CD4-positive, alpha-beta T cell treated with Interleukin-6 for 4 hours (primary cell): ENCODE measurements around the gene UNC119B.

ENCODE experiments used
- DNase-seq: peaks from one replicate; pipeline ENCODE4 v3.0.0-alpha.2; 2020; ENCODE audit warnings: mixed read lengths

The UNC119B gene

DNA sequence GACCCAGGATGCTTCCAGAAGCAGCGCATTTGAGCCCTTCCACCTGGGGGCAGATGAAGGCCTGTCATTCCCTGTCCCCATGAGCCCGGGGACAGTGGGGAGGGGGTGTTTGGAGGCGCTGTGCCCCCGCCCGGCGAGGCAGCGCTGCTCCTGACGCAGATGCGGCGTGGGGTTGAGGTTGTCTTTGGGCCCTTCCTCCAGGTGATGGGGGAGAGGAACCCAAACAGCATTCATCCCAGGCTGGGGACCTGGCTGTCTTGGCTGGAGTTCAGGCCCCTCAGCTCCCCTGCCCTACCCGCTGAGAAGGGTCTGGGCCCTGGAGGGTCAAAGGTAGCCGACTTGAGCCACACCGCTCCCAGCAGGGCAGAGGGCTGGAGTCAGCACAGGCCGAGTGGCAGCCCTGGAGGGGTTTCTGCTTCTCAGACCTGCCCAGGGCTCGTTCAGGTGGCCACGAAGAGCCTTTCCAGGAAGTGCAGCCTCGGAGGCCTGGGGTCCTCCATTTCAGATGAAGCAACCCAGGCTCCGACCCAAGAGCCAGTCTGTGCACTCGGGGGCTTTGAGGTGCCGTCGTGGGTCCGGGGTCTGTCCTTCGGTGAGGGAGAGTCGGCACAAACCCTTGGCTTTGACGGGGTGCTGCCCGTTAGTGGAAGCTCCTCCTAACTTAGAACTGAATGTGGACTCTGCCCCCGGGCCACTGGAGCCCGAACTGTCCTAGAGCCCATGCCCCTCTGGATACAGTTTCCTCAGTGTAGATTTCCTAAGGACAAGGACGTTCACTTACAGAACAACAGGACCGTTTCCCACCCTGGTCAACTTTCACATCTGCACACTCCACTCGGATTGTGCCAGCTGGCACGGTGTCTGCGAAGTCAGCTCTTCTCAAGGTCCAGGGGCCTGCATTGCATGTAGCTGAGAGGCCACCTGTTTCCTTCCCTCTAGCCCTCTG, 31.5 kb downstream of the UNC119B start:
- no peak for DNase-seq

DNA sequence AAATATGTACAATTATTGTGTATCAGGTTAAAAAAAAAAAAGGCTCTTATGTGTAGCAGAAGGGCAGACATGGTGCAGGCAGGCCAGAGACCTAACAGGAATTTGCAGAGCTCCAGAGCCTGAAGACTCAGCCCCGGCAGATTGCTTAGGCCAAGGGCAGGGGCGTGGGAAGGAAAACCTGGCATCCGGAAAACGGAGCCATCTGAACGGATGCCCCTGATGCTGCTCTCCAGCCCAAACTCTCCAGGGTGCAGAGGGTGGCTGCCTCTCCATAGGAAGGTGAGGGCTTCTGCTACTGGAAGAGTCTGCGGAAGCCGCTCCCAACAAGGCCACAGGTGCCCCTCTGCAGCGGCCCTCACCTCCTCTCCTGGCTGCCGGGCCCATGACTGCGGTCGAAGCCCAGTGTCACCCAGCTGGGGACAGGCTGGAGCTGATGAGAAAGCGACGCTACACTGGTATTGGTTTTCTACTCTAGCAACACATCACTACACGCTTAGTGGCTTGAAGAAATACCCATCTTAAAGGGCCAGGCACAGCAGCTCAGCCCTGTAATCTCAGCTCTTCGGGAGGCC, 34.8 kb downstream of the UNC119B start:
- DNase-seq = no peak

DNA sequence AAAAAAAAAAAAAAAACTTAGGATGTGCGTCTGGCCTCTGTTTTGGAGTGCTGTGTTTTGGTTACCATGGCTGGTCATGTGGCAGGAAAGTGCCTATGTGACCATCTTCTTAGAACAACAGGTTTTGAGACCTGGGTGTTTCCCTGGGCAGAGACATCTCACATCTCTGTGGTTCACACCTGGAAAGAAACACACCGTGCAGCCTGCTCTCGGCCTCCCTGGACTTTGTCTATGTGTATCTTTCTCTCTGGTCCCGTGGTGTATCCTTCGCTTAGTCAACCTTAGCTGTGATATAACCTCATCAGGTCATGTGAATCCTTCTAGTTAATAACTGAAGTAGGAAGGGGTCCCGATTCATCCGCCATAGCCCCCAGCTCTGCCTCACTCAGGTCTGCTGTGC, 38.0 kb downstream of the UNC119B start:
- DNase-seq = no peak

DNA sequence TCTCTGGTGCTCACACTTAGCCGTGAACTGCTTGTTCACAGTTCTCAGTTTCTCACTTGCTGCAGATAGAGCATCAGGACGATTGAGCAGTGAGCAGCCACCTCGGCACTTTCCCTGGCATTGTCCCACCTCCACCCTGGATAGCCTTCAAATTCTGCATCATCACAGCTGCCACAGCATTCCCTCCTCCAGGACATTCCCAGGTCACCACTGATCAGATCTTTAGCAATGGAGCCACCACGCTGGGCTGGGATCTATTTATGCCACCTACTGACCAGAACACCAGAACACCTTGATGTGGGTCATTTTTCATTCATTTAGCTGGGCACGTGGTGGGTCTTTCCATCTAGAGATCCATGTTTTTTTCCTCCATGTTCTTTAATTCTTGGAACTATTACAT, 39.0 kb downstream of the UNC119B start:
- no peak for DNase-seq

DNA sequence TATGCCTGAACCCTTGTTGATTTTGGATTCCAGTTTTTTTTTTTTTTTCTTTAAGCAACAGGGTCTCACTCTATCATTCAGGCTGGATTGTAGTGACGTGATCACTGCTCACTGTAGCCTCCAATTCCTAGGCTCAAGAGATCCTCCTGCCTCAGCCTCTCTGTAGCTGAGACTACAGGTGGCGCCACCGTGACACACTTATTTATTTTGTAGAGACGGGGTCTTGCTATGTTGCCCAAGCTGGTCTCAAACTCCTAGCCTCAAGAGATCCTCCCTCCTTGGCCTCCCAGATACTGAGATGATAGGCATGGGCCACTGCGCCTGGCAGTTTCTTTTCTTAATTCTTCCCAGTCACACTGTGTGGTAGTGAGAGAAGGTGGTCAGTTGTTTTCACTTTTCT, 40.5 kb downstream of the UNC119B start:
- no peak for DNase-seq

DNA sequence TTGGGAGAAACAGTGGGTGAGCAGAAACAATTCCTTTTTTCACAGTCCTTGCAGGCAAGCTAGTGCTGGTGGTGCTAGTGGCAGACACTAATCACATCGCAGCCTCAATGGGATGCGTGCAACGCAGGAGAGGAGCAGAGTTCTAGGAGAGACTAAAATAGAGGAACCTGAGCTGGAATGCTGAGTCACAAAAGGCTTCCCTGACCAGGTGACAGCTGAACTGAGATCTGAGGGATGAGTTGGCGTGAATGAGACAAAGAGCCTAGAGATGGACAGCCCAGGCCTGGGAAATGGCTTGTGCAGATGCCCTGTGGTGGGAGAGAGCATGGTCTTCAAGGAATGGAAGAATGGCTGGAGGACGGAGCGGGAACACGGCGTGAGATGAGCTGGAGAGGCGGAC, 41.1 kb downstream of the UNC119B start:
- DNase-seq = no peak

DNA sequence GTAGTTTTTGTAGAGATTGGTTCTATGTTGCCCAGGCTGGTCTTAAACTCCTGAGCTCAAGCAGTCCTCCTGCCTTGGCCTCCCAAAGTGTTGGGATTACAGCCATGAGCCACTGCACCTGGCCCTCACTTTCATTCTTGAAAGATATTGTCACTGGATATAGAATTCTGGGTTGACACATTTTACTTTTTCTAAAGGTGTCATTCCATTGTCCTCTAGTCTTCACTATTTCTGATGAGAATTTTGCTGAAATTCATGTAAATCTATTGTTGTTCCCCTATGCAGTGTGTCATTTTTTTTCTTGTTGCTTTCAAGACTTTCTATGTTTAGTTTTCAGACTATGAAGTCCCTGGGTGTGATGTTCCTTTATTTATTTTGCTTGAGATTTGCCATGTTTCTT, 44.5 kb downstream of the UNC119B start:
- DNase-seq = no peak

DNA sequence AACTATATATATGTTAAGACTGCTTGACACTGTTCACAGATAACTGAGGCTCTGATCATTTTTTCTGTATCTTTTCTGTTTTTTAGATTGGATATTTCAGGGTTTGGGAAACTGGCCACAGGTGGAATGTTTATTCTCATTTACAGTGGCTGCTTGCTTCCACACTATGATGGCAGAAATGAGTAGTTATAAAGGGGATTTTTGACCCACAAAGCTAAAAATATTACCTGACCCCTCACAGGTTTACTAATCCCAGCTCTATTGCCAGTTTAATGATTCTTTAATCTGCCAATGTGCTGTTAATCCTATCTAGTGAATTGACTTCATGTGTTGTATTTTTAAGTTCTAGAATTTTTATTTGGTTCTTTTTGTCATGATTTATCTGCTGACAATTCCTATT, 45.0 kb downstream of the UNC119B start:
- DNase-seq = no peak

DNA sequence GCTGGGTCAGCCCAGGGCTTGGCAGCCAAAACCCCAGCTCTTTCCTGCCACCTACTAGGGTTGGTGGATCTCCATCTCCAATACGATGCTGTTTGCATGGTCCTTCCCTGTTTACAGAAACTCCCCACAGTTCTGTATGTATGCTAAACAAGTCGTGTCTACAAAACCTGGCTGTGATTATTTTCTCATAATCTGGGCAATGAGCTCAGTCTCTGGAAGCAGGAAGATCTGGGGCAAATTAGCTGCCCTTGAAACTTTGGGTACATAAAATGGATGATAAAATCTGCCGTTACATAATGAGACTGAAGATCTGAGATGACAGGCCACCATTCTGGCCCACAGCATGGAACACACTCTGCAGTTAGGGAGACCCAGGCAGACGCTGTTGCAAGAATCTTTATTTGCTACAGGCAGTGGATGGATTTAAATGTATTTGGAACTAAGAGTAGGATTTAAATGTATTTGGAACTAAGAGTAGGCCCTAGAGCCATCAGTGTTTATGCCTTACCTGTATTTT, 47.0 kb downstream of the UNC119B start:
- no peak for DNase-seq

DNA sequence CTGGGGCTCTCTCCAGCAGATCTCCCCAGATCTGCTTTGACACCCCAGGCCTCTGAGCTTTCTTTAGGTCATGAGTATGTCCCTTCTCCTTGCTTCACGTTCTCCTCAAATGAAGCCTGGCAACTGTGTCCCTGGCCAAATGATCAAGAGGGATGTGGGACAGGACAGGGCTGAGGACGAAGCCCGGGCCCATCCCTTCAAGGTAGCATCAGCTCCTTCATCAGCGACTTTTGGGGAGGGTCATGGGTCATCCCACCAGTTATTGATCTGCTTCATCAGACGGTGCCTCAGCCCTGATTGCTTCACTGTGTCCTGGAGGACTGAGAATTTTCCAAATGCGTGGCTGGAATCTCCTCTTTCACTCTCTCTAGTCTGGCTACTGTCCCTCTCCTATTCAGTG, 47.7 kb downstream of the UNC119B start:
- DNase-seq = no peak

DNA sequence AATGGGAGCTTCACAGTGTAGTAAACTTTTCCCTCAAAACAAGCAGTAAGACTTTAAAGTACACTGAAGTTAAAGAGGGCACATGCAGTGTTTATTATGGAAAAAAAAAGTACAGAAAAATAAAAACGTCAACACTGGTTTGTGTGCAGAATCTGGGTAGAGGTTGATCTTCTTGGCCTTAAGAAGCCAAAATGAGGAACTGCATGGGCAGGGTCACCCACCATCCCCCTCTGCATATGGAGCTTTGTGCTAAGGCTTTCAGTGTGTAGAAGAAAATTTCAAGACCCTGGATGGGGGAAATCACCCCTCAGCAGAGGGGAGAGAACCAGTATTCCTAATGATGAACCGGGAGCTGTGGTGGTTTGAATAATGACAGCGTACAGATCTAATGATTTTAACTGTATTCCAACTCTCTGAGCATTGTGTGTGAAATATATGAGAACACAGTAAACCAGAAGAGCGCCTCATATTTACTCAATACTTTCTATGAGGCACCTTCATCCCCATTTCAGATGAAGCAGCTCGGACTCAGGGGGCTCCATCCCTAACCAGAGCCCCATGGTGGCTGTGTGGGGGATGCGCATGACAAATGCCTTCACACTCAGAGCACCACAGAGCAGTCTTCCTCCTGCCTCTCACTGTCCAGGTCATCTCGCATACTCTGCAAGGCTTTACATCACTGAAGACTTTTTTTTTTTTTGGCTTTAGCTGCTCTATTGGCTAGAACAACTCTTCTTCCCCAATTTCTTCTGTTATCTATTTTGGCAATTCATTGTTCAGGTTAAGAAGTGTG, 48.7 kb downstream of the UNC119B start:
- DNase-seq = no peak

DNA sequence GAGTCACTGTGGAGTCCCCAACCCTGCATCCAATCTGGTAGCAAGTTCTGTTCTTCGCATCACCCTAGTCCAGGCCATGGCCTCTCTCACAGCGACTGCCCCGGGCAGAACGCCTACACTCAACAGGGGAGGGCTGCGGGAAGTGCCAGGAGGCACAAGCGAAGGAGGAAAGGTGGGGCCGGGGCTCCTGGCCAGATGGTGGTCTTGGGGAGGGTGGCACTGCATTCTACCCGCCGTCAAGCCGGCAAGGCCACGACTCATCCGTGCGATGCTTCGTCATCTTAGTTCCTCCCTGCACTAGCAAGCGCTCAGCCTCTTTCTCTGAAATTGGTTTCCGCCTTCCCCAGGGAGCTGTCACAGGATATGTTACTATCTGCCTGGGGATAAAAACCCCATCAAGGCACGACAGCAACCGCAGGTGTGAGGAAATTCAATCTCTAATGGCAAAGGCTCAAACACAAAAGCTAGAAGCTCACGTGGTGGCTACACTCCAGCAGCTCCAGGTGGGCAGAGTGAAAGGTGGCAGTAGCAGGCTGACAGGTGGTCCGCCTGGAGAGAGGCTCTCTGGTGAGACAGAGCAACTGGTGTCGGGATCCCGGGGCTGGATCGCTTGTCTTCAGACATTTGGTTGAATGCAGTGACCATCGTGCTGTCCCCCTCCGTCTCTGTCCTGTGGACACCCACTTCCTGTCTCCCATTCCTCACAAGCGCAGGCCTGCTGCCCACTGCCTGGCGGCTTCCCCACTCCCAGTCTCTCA, 49.5 kb downstream of the UNC119B start:
- no peak for DNase-seq

DNA sequence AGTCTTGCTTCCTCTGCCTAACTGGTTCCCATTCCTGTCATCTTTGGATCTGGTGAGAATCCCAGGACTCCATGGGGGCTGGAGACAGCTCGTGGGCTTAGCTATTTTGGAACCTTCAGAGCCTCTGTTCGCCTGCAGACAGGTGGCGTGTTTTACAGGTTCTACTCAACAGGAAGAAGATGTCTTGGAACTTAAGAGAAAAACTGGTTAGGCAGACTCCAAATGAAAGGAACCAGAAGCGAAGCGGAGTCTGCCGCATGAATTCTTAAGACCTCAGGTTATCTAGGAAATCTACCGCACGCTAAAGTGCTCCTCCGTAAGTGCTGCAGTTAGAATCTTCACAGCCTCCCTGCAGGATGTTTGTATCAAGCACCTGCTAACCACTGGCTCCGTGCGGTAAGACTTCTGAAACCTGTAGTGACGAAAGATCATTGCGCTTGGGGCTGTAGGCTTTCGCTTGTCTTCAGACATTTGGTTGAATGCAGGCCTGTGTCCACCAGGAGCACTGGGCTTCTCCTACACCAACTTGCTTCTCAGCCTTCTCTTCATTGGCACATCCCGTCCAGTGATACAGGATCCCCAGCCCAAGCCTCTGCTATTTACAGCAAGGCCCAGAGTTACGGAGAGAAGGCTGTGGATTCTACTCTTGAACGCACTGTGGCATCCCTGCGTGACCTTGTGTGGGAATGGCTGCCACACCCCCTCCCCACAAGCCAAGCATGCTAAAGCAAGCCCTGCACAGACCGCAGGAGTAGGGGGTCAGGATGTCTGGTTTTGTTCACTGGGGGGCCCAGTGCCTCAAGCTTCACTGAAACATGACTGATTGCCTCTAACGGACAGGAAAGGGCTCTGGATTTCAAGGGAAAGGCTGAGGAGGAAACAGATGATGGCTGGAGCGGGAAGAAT, 50.3 kb downstream of the UNC119B start:
- peak; percentile 42 for DNase-seq

DNA sequence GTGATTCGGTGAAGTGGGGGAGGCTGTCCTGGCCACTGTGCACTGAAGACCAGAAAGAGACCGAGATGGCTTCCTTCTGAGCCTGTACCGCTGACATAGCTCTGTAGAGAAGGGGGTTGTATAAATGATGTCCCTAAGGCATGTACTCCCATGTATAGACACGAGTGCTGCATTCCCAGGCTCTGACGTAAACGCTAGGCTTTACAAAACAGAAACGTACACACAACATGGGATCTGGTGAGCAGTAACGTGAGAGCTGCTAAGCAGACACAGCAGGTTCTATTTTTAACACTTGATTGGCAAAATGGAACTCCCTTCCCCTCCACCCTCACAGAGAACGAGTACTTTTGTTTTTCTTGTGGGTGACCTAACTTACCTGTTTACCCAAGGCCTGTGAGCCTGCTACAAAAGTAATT, 51.3 kb downstream of the UNC119B start:
- no peak for DNase-seq

DNA sequence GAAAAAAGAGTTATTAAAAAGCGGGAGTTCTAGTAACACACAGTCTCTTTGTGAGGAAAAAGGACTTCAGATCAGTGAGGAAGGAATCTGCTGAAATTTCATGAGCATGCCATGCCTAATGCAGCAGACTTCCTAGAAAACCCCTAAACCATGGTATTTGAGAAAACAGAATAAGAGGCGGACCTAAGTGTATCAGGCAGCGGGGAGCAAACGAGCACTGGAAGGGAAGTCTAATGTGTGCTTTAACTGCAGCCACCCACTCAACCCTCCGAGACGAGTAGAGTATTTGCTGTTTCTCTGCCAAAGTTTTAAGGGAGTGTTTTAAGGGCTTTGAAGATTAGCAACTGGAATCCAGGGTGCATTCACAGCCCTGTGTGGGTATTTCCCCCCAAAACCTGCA, 51.8 kb downstream of the UNC119B start:
- DNase-seq = no peak

DNA sequence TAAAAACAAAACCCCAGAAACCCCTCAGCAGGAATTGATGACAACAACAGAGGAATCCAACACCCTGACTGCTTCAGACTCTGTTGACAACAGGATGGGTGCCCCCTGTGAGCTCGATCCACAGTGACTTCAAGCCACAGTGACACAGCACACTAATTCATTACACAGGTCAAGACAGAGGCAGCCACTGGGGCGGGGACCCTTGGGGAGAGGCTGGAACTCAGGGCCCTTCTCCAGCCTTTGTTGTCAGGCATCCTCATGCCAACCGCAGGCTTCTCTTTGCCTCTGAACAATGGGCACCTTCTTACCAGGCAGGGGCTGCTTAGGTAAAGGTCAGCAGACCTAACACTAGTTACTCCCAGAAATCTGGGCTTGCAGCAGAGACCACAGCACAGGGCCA, 53.0 kb downstream of the UNC119B start:
- no peak for DNase-seq

DNA sequence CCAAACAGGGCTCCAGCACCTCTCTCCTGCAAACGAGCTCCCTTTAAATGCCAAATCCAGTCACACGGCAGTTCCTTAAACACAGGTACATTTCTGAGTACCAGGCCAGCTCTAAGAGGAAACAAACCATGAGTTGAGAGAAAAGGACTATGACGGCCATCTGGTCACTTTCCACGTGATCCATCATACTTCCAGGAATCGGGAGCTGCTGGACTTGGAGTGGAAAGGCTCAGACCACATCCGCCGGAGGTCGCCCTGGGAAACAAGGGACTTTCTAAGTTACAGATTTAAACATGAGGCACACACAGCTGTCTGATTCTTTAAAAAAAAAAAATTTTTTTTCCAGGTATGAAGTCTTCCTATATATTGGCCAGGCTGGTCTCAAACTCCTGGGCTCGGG, 54.6 kb downstream of the UNC119B start:
- DNase-seq = no peak

DNA sequence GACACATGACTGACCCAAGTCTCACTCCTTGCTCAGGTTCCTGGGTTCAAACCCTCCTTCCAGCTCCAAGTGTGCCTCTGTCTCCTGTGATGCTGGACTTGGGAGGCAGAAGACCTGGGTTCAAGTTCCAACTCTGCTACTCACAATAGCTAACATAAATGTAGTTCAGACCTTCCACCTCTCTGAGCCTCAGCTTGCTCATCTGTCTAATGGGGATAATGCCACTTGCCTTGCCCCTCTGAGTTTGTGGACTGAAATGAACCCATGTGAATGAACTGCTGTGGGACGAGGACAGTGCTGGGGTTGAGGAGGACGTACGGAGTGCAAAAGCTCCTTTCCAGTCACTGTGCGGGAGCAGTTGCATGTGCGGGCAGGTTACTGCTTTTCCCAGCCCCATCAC, 56.3 kb downstream of the UNC119B start:
- DNase-seq = no peak

DNA sequence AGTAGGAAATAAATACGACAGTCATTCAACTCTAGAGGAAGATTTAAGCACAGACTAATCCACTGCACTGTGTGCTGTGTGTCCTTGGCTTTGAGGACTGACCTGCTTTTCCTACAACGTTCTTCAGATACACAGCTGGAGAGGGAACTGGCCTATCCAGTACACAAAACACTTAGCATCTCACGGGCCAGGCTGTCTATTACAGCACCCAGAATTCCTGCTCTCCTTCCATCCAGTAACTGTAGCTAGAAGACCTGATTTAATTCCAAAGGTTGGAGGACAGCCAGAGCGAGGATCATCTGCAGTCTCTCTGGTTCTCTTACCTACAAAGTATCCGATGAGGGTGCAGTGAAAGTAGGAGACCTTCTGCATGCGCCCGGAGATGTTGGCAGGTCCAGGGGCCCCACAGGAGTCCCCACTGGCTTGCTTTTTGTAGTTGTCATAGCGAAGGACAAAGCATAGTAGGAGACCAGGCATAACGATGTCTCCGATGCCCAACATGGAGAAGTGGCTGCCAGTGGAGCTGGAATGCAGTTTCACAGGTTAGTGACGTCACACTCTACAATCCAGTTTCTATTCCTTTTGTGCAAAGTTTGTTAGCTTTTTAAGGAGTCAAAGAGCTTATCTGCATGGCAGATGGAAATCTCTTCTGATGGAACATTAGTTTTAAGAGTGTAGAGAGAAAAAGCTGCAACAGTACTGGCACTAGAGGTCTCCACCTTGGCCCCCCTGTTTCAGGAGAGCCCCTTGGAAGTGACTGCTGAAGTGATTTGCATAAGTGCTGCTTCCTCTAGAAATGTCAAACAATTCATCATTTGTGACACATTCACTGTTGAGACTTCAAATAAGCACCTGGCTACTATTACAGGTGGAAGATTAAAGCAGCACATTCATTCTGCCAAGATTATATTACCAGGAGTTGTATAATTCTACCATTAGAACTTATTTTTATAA, 57.1 kb downstream of the UNC119B start:
- no peak for DNase-seq

DNA sequence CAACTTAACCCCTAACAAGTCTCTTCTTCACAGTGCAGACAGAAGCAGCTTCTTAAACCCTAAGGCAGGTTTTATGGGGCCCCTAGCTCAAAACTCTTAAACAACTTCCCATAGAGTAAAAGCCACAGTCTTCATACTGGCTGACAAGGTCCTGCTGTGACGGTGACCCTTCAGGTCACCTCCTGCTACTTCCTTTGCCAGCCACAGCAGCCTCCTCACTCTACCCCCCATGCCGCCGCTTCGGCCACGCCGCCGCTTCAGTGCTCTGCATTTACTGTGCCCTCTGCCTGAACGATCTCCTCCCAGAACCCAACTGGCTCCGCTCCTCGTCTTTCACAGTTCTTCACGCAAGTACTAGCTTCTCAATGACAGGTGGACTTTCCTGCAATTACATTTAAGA, 60.8 kb downstream of the UNC119B start:
- DNase-seq = no peak
